HK-2 (cell line): ENCODE data around the gene CNR2.
"Not testable (repeated sequence)": the region's sequence is repeated elsewhere in the genome, so short reads cannot be mapped to it uniquely, and the experiment has no call there.

Experiments
- DNase-seq: peaks from one replicate; pipeline ENCODE4 v3.0.0-alpha.2; 2018; ENCODE audit not compliant: unreplicated experiment

The CNR2 gene

GRCh38 chr1:23913212-23913880, at the start of gene CNR2:
TSS of gene CNR2 (minus strand) at chr1:23913362. CDS start at chr1:23875617, 37,745 bp downstream.
- DNase-seq: no peak

DNA sequence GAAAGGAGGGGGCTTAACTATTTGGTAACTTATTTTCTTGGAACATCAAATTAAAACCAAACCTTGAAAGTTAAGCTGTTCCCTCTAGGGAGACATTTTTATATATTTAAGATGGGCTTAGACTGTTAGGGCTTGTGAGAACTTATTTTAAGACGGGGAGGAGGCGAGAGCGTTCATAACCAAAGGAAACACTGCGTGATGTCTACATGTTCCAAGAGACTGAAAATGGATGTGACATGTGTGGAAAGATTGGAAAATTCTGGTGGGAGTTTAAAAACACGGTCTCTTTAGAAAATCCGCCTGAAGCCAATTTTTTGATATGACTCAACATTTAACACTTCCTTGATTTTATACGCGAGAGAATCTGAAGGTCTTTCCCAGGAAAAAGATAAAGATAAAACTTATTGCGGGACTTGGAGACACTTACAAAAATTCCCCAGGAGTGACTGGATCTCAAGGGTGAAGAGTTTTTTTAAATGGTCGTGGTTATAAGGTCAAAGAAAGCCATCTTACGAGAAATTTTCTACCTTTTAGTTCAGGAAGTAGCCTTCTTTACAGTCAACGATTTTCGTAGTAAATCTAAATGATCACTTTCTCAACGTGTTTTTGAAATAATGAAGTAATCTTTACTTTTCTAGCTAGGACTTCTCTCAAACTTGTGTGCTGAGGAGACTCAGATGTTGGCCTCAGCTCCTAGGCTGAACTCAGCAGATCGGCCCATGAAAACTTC, 47.3 kb upstream of the CNR2 start:
- no peak for DNase-seq

DNA sequence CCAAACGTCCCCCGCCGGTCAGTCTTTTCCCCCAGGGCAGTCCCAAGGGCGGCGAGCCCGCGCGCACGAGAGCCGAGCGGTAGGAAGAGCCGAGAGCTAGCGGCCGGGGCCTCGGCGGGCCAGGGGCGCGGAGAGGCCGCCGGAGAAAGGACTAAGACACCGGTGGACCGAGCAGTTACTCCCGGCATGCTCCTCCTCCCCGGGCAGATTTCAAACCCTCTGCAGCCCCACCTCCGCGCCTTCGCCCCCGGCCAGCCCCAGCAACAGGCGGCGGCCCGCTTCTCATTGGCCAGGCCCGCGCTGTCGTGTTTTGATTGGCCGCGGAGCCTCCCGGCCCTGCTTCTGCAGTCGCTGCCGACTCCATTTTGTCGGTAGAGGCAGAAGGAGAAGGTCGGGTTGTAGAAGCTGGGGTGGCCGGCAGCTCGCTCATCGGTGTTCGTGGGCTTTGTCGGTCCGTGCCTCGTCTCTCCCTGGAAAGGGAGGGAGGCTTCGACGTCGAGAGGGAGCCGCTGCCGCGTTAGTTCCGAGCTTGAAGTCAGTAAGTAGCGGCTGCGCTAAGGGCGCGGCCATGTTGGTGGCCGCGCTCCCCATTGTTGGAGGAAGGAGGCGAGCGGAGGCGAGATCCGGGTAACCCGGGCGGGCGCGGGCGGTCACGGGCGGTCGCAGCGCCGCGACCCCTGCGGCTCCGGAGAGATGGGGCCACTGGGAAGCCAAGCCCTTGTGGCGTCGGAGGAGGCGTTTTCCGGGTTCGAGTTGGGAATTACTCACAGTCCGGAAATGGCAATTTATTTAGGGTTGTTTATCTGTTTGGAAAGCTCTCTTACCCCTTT, 46.5 kb upstream of the CNR2 start, which contains the start of gene PNRC2:
PNRC2 (plus strand) TSS at position 368 of the 830 bp plus-strand sequence. CDS start 1,630 bp downstream, outside the sequence.
- peak; percentile 98 for DNase-seq

DNA sequence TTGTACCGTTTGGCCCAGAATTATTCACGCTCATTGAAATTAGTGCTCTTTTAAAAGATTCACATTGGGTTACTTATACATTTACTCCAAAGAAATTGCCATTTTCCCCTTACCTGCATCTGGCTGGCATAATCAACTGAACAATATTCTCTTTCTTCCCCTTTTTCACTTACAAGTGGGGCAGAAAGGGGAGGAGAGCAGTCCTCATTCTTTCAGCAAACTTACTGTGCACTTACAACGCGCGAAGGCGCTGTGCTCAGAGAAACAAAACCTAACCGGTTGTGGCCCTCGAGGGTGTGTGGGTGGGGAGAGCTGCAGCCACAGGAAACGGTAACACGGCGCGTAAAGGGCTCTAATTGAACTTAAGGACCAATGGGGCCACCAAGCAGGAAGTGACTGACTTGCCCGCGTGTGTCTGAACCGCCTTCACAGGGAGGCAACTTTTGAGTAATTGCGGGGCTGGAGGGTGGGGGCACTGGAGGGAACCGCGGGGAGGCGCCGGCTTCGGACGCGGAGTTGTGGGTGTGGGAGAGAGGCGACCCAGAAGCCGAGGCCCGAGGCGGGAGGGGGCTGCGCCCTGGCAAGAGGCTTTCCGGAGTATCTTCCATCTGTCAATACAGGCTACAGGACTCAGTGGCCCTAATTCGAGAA, 45.8 kb upstream of the CNR2 start:
- peak; percentile 93 for DNase-seq

GRCh38 chr1:23958040-23958809, 45.1 kb upstream of the CNR2 start:
- DNase-seq: not testable (repeated sequence)

GRCh38 chr1:23957096-23957495, 43.9 kb upstream of the CNR2 start:
- no peak for DNase-seq

DNA sequence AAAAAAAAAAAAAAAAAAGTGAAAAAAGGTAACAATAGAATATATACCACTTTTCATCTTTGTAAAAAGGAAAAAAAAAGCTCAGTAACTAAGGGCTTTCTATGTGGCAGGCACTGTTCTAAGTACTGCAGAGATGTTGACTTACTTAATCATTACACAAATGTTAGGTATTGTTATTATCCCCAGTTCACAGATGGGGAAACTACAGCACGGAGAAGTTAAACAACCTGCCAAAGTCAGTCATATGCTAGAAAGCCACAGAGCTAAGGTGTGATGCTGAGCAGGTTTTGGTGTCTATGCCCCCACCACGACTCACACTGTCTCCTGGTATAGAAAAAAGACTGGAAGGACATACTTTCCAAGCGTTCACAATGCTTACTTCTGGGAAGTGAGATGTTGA, 39.9 kb upstream of the CNR2 start:
- no peak for DNase-seq

- no peak for DNase-seq
Observed at GRCh38 chr1:23947366-23947765, 34.2 kb upstream of the CNR2 start.

GRCh38 chr1:23936481-23937176, 23.5 kb upstream of the CNR2 start:
- DNase-seq: no peak

DNA sequence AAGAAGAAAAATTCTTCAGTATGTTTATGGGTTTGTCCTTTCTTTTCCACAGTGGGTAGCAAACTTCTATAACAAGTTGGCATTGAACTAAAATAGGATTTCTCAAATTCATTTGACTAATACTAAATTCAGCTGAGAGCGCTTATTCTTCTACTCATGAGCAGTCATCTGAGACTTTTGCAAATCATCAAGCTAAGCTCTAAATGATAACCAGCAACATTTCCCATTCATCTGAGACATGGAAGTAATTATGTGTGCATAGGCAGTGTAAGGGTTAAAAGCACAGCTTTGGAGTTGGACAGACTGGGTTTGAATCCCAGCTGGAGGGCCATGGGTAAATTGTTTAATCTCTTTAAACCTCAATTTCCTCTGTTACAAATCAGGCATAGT, 18.3 kb upstream of the CNR2 start:
- no peak for DNase-seq

GRCh38 chr1:23930861-23931490, 17.8 kb upstream of the CNR2 start:
- DNase-seq: peak; percentile 38

GRCh38 chr1:23930270-23930669, 17.1 kb upstream of the CNR2 start:
- no peak for DNase-seq

- no peak for DNase-seq
Observed at GRCh38 chr1:23928789-23929188, 15.6 kb upstream of the CNR2 start.

DNA sequence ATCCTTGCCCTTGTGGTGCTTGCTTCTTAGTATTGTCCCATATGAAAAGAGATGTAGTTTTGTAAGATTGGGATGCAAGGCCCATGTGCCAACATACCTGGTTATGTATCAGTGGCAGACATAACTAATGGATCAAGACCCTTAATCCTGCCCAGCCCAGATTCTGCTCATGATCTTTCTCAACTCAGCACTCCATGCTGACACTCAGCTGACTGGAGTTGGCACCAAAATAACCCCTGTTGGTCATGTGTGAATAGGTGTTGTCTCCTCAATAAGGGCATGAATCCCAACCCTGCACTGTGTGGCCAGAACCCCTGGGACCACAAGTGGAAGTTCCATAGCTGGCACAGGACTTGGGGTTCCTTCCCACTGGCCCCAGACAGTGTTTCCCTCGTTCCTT, 13.9 kb upstream of the CNR2 start:
- DNase-seq: no peak

GRCh38 chr1:23925279-23925678, 12.1 kb upstream of the CNR2 start:
- DNase-seq: no peak

DNA sequence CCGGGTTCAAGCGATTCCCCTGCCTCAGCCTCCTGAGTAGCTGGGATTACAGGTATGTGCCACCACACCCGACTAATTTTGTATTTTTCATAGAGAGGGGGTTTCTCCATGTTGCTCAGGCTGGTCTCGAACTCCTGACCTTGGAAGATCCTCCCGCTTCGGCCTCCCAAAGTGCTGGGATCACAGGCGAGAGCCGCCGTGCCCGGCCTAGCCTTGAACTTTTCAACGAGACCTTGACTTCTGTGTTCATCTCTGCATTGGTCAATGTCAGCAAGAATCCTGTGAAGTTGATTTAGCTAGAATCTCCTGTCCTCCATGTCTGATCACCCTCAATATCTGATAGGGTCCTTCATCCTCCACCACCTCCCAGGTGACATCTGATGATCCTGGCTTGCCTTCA, 11.4 kb upstream of the CNR2 start:
- no peak for DNase-seq

- no peak for DNase-seq
Observed at GRCh38 chr1:23923592-23924499, 10.7 kb upstream of the CNR2 start.

- no peak for DNase-seq
Observed at GRCh38 chr1:23922321-23922943, 9.3 kb upstream of the CNR2 start.
